ENCODE results near the gene TXNRD1.

DNA sequence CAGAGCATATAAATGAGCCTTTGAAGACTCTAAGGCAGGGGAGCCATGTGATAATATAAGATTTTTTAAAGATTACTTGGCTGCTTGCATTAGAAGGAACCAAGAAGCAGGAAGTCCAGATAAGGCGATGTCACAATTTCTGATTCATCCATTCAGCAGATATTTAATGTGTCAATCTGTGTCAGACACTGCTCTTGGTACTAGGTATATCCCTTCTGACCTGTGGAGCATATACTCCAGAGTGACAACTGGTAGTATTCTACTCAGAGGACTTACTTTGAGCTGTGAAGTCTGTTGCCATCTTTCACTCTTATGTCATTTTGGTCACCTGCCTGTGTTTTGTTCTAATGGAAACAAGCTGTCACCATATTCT is 98.6 kb downstream of the TXNRD1 start:
- no peak for TF ChIP-seq POLR2A (IDR thresholded peaks at IDR 0.05; ENCODE audit: low read length)
- TF ChIP-seq GATA1 (IDR thresholded peaks at IDR 0.05; ENCODE audit: low read depth, low read length): no peak

Data from erythroblast (primary cell).